ENCODE measurements around the gene PRDM16.

Gene PRDM16

DNA sequence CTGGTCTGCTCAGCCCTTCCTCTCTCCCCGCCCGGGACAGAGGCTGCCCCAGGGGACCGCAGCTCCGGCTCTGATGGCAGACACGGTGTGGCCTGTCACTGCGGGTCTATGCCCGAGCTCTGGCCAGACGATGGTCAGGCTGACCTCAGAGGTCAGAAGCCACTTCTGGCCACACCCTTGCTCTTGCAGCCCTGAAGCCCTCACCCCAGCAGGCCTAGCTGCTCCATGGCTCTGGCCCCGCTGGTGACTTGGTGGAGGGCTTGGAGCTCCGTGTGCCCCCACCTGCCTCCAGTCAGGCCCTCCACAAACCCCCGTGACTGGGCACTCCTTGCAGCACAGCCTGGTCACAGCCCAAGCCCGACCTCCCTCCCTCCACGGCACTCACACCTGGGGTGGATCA, 47.6 kb downstream of the PRDM16 start:
- Mint-ChIP-seq H3K9me3 (no peaks in the 10 kb centered on the region), H3K27me3 (ENCODE audit: low read depth) (no peaks in the 10 kb centered on the region), H3K27ac (no peak overlapping the region), H3K4me3 (no peak overlapping the region), H3K4me1 (ENCODE audit: low read depth) (no peaks in the 10 kb centered on the region), H3K36me3 (ENCODE audit: low read depth) (no peaks in the 10 kb centered on the region)

DNA sequence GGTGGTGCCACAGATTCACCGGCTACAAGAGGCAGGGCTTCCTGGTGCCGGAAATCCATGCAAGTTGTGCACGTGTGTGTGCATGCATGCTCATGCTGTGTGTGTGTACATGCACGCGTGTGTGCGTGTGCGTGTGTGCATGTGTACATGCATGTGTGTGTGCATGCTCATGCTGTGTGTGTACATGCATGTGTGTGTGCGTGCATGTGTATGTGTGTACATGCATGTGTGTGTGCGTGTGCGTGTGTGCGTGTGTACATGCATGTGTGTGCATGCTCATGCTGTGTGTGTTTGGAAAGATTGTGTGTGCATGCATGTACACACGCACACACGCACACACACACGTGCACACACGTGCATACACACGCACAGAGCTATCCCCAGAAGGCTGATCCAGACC, 48.9 kb downstream of the PRDM16 start:
- Mint-ChIP-seq H3K36me3 (ENCODE audit: low read depth) (no peaks in the 10 kb centered on the region), H3K4me3 (no peak overlapping the region), H3K9me3 (no peaks in the 10 kb centered on the region), H3K4me1 (ENCODE audit: low read depth) (no peaks in the 10 kb centered on the region), H3K27ac (no peak overlapping the region), H3K27me3 (ENCODE audit: low read depth) (no peaks in the 10 kb centered on the region)

DNA sequence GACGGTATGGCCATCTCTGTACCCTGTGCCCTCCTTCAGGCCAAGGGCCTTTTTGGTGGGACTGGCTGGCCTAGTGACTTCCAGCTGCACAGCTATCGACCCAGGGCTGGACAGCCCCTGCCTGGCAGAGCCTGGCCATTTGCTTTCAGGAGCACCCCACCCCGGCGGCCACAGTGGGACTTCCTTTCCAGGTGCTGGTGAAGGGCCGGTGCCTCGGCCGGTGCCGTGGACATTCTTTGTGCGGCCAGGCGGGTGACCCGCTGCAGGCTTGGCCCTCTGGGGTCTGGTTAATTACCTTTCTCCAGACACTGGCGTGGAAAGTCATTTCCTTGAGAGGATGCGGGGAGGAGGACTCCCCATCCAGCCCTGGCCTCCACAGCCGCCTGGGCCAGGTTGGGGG, 50.1 kb downstream of the PRDM16 start:
- Mint-ChIP-seq H3K36me3 (ENCODE audit: low read depth) (no peaks in the 10 kb centered on the region), H3K27ac (no peak overlapping the region), H3K4me3 (no peak overlapping the region), H3K4me1 (ENCODE audit: low read depth) (no peaks in the 10 kb centered on the region), H3K27me3 (ENCODE audit: low read depth) (no peaks in the 10 kb centered on the region), H3K9me3 (no peaks in the 10 kb centered on the region)

DNA sequence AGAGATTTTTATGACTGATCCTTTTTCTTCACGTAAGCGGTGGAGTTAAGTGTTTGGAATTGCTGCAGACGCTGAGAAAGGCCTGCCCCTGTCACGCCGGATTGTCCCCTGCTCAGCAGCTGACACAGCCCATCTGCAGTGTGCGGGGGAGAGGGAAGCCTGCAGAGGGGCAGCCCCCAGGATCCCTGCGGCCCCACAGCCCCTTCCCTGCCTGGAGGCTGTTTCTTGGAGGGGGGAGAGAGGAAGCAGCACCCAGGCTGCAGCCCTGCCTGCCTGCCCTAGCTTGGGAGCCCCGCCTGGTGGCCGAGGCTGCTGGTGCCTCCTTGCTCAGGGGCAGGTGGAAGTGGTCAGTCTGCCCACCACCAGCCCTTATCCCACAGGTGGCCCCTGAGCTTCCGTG, 50.7 kb downstream of the PRDM16 start:
- H3K4me1 Mint-ChIP-seq (ENCODE audit: low read depth), result no peaks in the 10 kb centered on the region
- H3K27ac Mint-ChIP-seq, result no peak overlapping the region
- H3K4me3 Mint-ChIP-seq, result no peak overlapping the region
- H3K27me3 Mint-ChIP-seq (ENCODE audit: low read depth), result no peaks in the 10 kb centered on the region
- no peaks in the 10 kb centered on the region for H3K9me3 Mint-ChIP-seq
- H3K36me3 Mint-ChIP-seq (ENCODE audit: low read depth), result no peaks in the 10 kb centered on the region

DNA sequence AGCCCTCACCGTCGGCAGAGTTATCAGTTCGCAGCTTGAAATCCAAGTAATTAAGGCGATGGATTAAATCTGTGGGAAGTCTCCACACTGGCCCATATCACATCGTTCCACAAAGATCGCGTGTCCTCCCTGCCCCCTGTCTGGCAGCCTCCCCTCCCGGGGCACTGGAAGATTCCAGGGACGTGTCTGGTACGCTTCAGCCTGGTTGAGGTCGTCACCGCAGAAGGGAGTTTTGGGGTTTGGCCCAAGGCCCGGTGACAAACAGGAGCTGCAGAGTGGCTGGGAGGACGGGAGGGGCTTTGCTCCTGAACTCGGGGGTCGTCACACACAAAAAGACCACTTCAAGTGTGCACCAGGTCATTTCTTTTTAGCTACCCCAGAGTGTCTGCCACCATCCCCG, 51.1 kb downstream of the PRDM16 start:
- Mint-ChIP-seq H3K36me3 (ENCODE audit: low read depth) (no peaks in the 10 kb centered on the region), H3K4me3 (no peak overlapping the region), H3K27me3 (ENCODE audit: low read depth) (no peaks in the 10 kb centered on the region), H3K4me1 (ENCODE audit: low read depth) (no peaks in the 10 kb centered on the region), H3K9me3 (no peaks in the 10 kb centered on the region), H3K27ac (no peak overlapping the region)

DNA sequence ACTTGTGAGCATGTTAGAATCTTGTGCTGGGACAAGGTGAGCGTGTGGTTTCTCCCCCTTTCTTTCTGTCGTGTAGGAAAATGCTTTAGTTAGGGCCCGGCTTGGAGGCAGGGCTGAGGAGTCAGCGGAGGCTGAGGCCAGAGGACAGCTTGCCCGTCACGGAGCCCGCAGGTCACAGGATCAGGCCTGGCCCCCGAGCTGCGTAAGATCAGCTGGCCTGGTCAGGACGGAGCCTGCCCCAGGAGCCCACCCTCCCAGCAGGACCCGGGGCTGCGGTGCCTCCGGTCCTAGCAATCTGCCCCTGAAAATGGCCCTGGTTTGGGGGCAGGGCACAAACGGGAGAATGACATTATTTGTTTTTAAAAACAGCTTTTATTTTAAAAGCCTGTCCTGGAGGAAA, 52.0 kb downstream of the PRDM16 start:
- Mint-ChIP-seq H3K9me3 (no peaks in the 10 kb centered on the region), H3K27ac (no peak overlapping the region), H3K4me1 (ENCODE audit: low read depth) (no peaks in the 10 kb centered on the region), H3K4me3 (no peak overlapping the region), H3K27me3 (ENCODE audit: low read depth) (no peaks in the 10 kb centered on the region), H3K36me3 (ENCODE audit: low read depth) (no peaks in the 10 kb centered on the region)

DNA sequence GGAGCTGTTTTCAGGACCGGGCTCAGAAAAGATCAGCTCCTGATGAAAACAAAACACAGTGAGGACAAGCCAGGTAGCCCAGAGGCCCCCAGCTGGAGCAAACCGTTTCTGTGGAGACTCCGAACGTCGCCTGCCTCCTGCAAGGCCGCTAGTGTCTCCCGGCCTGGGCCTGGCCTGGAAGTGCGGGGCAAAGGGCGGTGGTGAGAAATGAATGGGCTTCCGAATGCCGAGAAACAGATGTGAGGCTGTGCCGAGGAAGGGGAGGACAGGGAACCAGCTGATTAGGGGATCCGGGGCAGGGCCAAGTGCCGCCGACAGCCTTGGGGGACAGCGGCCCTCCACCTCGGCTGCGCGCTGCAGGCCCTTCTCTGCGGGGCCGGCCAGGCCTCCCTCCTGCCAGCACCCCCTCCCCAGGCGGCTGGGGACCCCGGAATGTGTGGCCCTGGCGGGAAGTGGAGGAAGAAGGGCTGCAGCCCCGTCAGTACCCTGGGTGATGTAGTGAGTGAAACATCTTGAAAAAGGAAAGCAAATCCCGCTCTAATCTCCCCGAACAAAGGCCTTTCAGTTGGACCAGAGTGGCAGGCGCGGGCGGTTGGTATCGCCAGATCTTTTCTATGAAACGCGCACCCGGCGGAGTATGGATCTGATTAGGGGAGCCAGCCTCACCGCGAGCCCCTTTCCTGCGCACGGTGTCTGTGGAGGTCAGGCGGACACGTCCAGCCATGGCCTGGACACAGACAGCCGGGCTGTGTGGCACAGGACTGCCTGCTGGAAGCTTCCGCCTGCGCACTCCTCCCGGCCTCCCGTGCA, 52.6 kb downstream of the PRDM16 start:
- H3K4me1 Mint-ChIP-seq (ENCODE audit: low read depth), result no peaks in the 10 kb centered on the region
- no peak overlapping the region for H3K27ac Mint-ChIP-seq
- H3K36me3 Mint-ChIP-seq (ENCODE audit: low read depth), result no peaks in the 10 kb centered on the region
- H3K9me3 Mint-ChIP-seq, result no peaks in the 10 kb centered on the region
- H3K4me3 Mint-ChIP-seq, result no peak overlapping the region
- no peaks in the 10 kb centered on the region for H3K27me3 Mint-ChIP-seq (ENCODE audit: low read depth)

DNA sequence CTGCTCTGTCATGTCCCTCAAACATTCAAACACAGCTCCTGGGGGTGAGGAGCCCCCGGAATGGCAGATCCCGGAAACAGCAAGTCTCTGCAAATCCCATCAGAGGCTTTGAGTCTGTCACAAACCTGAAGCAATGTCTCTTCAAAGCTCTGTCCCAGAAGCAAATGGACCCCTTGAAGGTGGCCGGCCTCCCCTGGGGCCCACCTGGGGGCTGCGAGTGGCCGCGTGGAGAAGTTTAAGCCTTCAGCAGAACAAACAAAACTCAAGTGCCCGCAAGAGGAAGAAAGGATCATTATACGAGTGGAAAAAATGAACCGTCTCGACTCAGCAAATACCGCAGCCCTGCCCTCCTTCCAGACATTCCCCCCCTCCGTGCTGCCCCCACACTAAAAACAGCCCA, 53.3 kb downstream of the PRDM16 start:
- H3K9me3 Mint-ChIP-seq, result no peaks in the 10 kb centered on the region
- H3K36me3 Mint-ChIP-seq (ENCODE audit: low read depth), result no peaks in the 10 kb centered on the region
- no peak overlapping the region for H3K4me3 Mint-ChIP-seq
- H3K27ac Mint-ChIP-seq, result no peak overlapping the region
- no peaks in the 10 kb centered on the region for H3K4me1 Mint-ChIP-seq (ENCODE audit: low read depth)
- H3K27me3 Mint-ChIP-seq (ENCODE audit: low read depth), result no peaks in the 10 kb centered on the region

DNA sequence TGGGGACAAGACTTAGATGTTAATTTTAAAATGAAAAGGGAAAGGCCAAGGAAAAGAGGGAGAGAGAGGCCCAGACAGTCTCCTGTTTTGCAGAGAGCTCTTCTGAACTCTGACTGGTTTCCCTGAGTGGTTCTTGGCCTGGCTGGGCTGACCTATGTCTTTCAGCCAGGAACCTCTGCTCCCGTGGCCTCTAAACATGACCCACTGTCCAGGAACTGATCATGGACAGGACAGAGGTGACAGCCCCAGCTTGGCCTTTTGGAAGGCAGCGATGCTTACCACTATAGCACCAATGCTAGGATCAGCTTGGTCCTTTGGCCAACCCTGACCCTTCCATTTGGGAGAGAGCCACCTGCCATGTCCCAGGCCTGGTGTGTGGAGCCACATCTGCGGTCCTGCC, 55.2 kb downstream of the PRDM16 start:
- H3K27me3 Mint-ChIP-seq (ENCODE audit: low read depth), result no peaks in the 10 kb centered on the region
- H3K27ac Mint-ChIP-seq, result no peak overlapping the region
- no peaks in the 10 kb centered on the region for H3K4me1 Mint-ChIP-seq (ENCODE audit: low read depth)
- no peaks in the 10 kb centered on the region for H3K36me3 Mint-ChIP-seq (ENCODE audit: low read depth)
- H3K9me3 Mint-ChIP-seq, result no peaks in the 10 kb centered on the region
- H3K4me3 Mint-ChIP-seq, result no peak overlapping the region

DNA sequence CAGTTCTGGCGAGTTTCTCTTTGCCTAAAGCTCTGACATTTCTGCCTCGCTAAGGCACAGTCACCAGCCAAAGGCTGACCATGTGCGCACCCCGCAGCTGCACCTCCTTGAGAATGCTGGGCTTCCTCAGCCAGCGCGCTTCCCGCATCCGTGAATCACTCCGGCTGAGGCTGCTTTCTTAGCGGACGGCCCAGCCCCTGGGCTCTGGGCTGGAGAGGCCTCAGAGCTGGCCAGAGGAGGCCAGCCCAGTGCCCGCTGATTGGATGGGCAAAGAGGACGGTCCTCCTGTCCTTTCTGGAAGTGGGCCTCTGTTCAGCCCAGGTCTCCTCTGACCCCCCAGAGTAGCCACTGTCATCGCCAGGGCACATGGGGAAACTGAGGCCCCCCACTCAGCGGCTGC, 56.1 kb downstream of the PRDM16 start:
- Mint-ChIP-seq H3K36me3 (ENCODE audit: low read depth) (no peaks in the 10 kb centered on the region), H3K9me3 (no peaks in the 10 kb centered on the region), H3K4me3 (no peak overlapping the region), H3K27me3 (ENCODE audit: low read depth) (no peaks in the 10 kb centered on the region), H3K27ac (no peak overlapping the region), H3K4me1 (ENCODE audit: low read depth) (no peaks in the 10 kb centered on the region)

DNA sequence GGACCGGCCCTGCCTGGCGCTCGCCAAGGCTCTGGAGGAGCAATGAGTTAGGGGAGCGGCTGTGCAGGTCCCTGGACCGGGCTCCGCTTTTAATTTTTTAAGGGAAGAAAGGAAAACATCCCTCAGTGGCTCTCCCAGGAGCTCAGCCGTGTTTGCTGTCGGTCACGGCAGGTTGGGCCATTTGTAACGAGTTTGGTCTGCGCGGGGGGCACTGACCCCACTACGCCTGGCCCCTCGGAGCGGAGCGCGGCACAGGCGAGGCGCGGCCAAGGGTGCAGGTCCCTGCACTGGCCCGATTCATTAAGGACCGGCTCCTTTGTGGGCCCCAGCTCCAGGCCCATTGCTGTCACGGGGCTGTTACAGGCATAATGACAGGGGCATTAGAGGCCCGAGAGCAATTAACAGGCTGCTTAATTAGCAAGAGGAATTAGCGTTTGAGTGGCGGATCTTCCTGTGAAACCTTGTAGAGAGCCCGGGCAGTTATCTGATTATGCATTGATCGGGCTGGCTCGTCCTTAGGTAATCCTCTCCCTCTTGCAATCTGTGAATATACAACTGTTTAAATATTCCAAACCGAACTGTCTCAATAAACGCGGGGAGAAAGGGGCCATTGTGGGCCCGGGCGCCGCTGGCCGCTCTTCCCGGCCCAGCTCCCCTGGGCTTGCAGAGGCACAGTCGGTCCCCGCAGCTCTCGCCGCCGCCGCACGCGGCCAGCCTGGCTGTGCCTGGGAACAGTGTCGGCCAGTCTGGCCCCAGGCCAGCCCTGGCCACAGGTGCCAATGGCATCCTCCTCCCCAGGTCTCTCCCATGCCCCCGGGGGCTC, 56.8 kb downstream of the PRDM16 start:
- H3K27me3 Mint-ChIP-seq (ENCODE audit: low read depth), result no peaks in the 10 kb centered on the region
- no peak overlapping the region for H3K27ac Mint-ChIP-seq
- H3K9me3 Mint-ChIP-seq, result no peaks in the 10 kb centered on the region
- no peaks in the 10 kb centered on the region for H3K4me1 Mint-ChIP-seq (ENCODE audit: low read depth)
- H3K4me3 Mint-ChIP-seq, result no peak overlapping the region
- H3K36me3 Mint-ChIP-seq (ENCODE audit: low read depth), result no peaks in the 10 kb centered on the region

DNA sequence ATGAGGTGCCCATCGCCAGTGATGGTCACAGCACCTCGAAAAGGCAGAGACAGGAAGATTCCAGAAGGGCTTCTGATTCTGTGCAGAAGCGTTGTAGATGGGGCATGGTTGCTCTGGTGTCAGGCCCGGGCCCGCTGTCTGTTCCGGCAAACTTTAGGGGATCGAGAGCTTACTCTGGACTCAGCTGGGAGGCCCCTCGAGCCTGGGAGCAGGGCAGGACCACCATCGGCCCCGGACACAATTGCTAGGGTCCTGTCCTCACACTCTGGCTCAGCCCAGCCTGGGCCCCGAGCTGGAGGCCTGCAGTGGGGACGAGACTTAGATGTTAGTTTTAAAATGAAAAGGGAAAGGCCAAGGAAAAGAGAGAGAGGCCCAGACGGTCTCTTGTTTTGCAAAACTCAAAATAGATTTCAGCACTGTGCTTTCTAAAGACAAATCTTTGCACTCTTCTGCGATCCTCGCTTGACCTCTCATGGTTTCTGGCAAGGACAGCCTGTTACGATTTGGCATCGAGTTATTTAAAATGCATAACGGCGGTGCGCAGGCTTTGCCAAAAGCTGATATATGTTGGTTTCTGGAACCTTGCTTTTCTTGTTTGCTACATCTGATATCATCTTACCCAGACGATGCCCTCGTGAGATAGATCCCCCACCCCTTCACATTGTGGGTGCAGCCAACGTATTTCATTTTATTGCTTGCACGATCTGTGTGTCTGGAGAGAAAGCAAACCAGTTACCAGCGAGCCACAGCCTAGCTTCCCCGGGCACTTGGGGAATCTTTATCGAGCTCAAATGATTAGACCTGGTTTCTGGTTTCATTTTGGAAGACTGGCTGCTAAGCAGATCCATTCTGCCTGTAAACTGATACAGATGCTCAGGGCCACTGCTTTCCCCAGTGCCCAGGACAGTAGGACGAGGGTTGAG, 58.0 kb downstream of the PRDM16 start:
- H3K27ac Mint-ChIP-seq, result no peak overlapping the region

DNA sequence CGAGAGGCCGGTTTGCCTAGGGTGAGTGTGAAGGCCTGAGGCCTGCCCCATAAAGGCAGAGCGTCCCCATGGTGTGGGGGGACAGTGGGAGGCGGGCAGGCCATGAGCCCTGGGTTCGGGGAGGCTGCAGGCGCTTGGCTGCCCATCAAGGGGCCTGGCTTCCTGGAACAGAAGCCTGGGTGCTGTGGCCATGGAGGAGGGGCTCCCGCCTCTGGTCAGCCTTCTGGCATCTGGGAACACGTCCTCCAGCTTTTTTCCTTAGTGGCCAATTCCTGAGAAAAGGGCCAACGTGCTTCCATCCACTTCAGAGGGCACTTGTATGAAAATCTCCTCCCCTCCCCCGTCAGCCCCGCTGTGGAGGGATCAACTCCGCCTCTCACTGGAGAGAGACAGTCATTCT, 58.7 kb downstream of the PRDM16 start:
- Mint-ChIP-seq H3K4me3 (no peak overlapping the region), H3K9me3 (no peaks in the 10 kb centered on the region), H3K27me3 (ENCODE audit: low read depth) (no peaks in the 10 kb centered on the region), H3K4me1 (ENCODE audit: low read depth) (no peaks in the 10 kb centered on the region), H3K27ac (no peak overlapping the region), H3K36me3 (ENCODE audit: low read depth) (no peaks in the 10 kb centered on the region)

More for the DNA sequence above, 58.0 kb downstream of the PRDM16 start:
- Mint-ChIP-seq H3K4me3 (no peak overlapping the region), H3K36me3 (ENCODE audit: low read depth) (no peaks in the 10 kb centered on the region), H3K4me1 (ENCODE audit: low read depth) (no peaks in the 10 kb centered on the region), H3K9me3 (no peaks in the 10 kb centered on the region), H3K27me3 (ENCODE audit: low read depth) (no peaks in the 10 kb centered on the region)

DNA sequence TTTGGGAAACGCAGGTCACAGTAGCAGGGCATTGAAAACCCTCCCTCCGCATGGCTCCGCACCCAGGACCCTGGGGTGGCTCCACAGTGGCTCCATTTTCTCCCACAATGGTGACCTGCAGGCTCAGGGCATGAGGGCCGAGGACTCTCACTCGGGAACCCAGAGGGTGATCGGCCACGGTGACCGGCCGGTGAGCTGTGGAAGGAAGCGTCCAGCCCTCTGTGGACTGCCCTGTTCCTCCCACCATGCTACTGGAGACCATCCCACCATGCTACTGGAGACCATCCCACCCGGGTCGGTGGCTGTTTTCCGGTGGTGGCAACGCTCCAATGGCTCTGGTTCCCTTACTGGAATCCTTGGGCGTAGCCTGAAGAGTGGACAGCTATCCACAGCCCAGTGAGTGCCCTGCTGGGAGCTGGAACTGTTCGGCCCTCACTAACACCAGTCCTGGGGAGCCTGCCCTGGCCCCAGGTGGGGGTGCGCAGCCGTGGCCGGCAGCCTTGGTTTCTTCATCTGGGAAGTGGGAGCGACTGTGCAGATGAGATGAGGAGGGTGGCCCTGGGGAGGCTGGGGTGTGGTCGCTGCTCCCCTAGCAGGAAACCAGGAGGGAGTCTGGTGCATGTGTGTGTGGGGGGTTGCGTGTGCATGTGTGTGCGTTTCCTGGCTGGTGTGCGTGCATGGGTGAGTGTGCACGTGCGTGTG, 59.6 kb downstream of the PRDM16 start:
- Mint-ChIP-seq H3K4me3 (no peak overlapping the region), H3K9me3 (no peaks in the 10 kb centered on the region), H3K27ac (no peak overlapping the region), H3K4me1 (ENCODE audit: low read depth) (no peaks in the 10 kb centered on the region), H3K36me3 (ENCODE audit: low read depth) (no peaks in the 10 kb centered on the region), H3K27me3 (ENCODE audit: low read depth) (no peaks in the 10 kb centered on the region)
